Measurements from ENCODE around the gene IMP3.
"Not testable (repeated sequence)": the region's sequence is repeated elsewhere in the genome, so short reads cannot be mapped to it uniquely, and the experiment has no call there.

Gene IMP3

GRCh38 chr15:75683646-75684312, 43.8 kb upstream of the IMP3 start:
- no CpG with 5 or more reads among the region's 14 CpGs for WGBS (ENCODE audit: extremely low coverage, insufficient coverage, insufficient read length)
- not testable (repeated sequence) for H3K79me2 ChIP-seq (ENCODE audit: control insufficient read depth, insufficient read depth, low read length, poor library complexity); H3K27me3 ChIP-seq (ENCODE audit: insufficient read depth, low read length); H3K18ac ChIP-seq (ENCODE audit: low read length); H2BK12ac ChIP-seq (ENCODE audit: low read length); H4K8ac ChIP-seq (ENCODE audit: low read depth, low read length); H3K4me1 ChIP-seq (ENCODE audit: control insufficient read depth in 1 of 2, insufficient read depth in 2 of 2, low read length in 2 of 2); H3K79me1 ChIP-seq (ENCODE audit: low read length); H2BK5ac ChIP-seq (ENCODE audit: low read depth, low read length, poor library complexity); H2BK120ac ChIP-seq (ENCODE audit: insufficient read depth, low read length, poor library complexity); H3K36me3 ChIP-seq (ENCODE audit: control insufficient read depth in 1 of 2, insufficient read depth in 2 of 2, low read length in 2 of 2); H3K4me2 ChIP-seq (ENCODE audit: low read length); H2AK5ac ChIP-seq (ENCODE audit: low read length); H3K14ac ChIP-seq (ENCODE audit: low read length); H2AFZ ChIP-seq (ENCODE audit: insufficient read depth, low read length, poor library complexity); H3K9me3 ChIP-seq (ENCODE audit: insufficient read depth, low read depth, low read length); H3K4ac ChIP-seq (ENCODE audit: low read depth, low read length); H3K9ac ChIP-seq (ENCODE audit: low read length); H3K23ac ChIP-seq (ENCODE audit: low read length); H3K27ac ChIP-seq (ENCODE audit: low read depth, low read length); H4K91ac ChIP-seq (ENCODE audit: low read depth, low read length)
- H4K12ac ChIP-seq (ENCODE audit: low read depth, low read length): peak overlapping the region; percentile 26
- peak overlapping the region; percentile 1 for H3K4me3 ChIP-seq (ENCODE audit: low read depth, low read length)
- DNase-seq: peak; percentile 54 to 69

- WGBS (ENCODE audit: extremely low coverage, insufficient coverage, insufficient read length): no CpG with 5 or more reads among the region's 40 CpGs
- no peaks in the 10 kb centered on the region for H3K36me3 ChIP-seq (ENCODE audit: control insufficient read depth in 1 of 2, insufficient read depth in 2 of 2, low read length in 2 of 2)
These were observed 42.4 kb upstream of the IMP3 start for GRCh38 chr15:75682181-75683135.

GRCh38 chr15:75680007-75680789, 40.2 kb upstream of the IMP3 start:
- H2BK12ac ChIP-seq (ENCODE audit: low read length): no peak overlapping the region
- no peak overlapping the region for H4K8ac ChIP-seq (ENCODE audit: low read depth, low read length)
- H3K4me3 ChIP-seq (ENCODE audit: low read depth, low read length): no peak overlapping the region
- WGBS (ENCODE audit: extremely low coverage, insufficient coverage, insufficient read length): no CpG with 5 or more reads among the region's 11 CpGs
- no peak overlapping the region for H2AFZ ChIP-seq (ENCODE audit: insufficient read depth, low read length, poor library complexity)
- H2BK5ac ChIP-seq (ENCODE audit: low read depth, low read length, poor library complexity): no peak overlapping the region
- no peak for DNase-seq
- H2AK5ac ChIP-seq (ENCODE audit: low read length): no peak overlapping the region
- H3K4ac ChIP-seq (ENCODE audit: low read depth, low read length): no peak overlapping the region
- H4K91ac ChIP-seq (ENCODE audit: low read depth, low read length): no peak overlapping the region
- no peaks in the 10 kb centered on the region for H3K4me1 ChIP-seq (ENCODE audit: control insufficient read depth in 1 of 2, insufficient read depth in 2 of 2, low read length in 2 of 2)
- no peak overlapping the region for H3K4me2 ChIP-seq (ENCODE audit: low read length)
- H3K23ac ChIP-seq (ENCODE audit: low read length): no peak overlapping the region
- no peaks in the 10 kb centered on the region for H3K79me2 ChIP-seq (ENCODE audit: control insufficient read depth, insufficient read depth, low read length, poor library complexity)
- H3K14ac ChIP-seq (ENCODE audit: low read length): no peak overlapping the region
- no peak overlapping the region for H4K12ac ChIP-seq (ENCODE audit: low read depth, low read length)
- no peaks in the 10 kb centered on the region for H3K27me3 ChIP-seq (ENCODE audit: insufficient read depth, low read length)
- H3K36me3 ChIP-seq (ENCODE audit: control insufficient read depth in 1 of 2, insufficient read depth in 2 of 2, low read length in 2 of 2): no peaks in the 10 kb centered on the region
- H3K27ac ChIP-seq (ENCODE audit: low read depth, low read length): no peak overlapping the region
- H3K18ac ChIP-seq (ENCODE audit: low read length): no peak overlapping the region
- no peak overlapping the region for H2BK120ac ChIP-seq (ENCODE audit: insufficient read depth, low read length, poor library complexity)
- no peaks in the 10 kb centered on the region for H3K79me1 ChIP-seq (ENCODE audit: low read length)
- no peak overlapping the region for H3K9ac ChIP-seq (ENCODE audit: low read length)
- H3K9me3 ChIP-seq (ENCODE audit: insufficient read depth, low read depth, low read length): no peaks in the 10 kb centered on the region

More at GRCh38 chr15:75682181-75683135, 42.4 kb upstream of the IMP3 start:
- Histone ChIP-seq H3K9me3 (ENCODE audit: insufficient read depth, low read depth, low read length) (peaks cover 3% of the 10 kb centered on the region), H3K27me3 (ENCODE audit: insufficient read depth, low read length) (no peaks in the 10 kb centered on the region), H3K79me2 (ENCODE audit: control insufficient read depth, insufficient read depth, low read length, poor library complexity) (no peaks in the 10 kb centered on the region), H4K91ac (ENCODE audit: low read depth, low read length) (no peak overlapping the region), H2AK5ac (ENCODE audit: low read length) (peak overlapping the region; percentile 70), H3K4ac (ENCODE audit: low read depth, low read length) (no peak overlapping the region), H2BK120ac (ENCODE audit: insufficient read depth, low read length, poor library complexity) (no peak overlapping the region), H3K79me1 (ENCODE audit: low read length) (no peaks in the 10 kb centered on the region), H3K18ac (ENCODE audit: low read length) (no peak overlapping the region), H3K23ac (ENCODE audit: low read length) (no peak overlapping the region), H4K8ac (ENCODE audit: low read depth, low read length) (no peak overlapping the region), H2BK12ac (ENCODE audit: low read length) (no peak overlapping the region), H3K4me2 (ENCODE audit: low read length) (no peak overlapping the region), H3K27ac (ENCODE audit: low read depth, low read length) (no peak overlapping the region), H3K4me3 (ENCODE audit: low read depth, low read length) (no peak overlapping the region), H2AFZ (ENCODE audit: insufficient read depth, low read length, poor library complexity) (no peak overlapping the region), H3K14ac (ENCODE audit: low read length) (no peak overlapping the region), H4K12ac (ENCODE audit: low read depth, low read length) (no peak overlapping the region), H3K4me1 (ENCODE audit: control insufficient read depth in 1 of 2, insufficient read depth in 2 of 2, low read length in 2 of 2) (no peaks in the 10 kb centered on the region), H3K9ac (ENCODE audit: low read length) (no peak overlapping the region), H2BK5ac (ENCODE audit: low read depth, low read length, poor library complexity) (no peak overlapping the region)
- no peak for DNase-seq

- not testable (repeated sequence) for H2BK5ac ChIP-seq (ENCODE audit: low read depth, low read length, poor library complexity); DNase-seq; H3K9ac ChIP-seq (ENCODE audit: low read length); H3K23ac ChIP-seq (ENCODE audit: low read length); H3K4me2 ChIP-seq (ENCODE audit: low read length); H3K9me3 ChIP-seq (ENCODE audit: insufficient read depth, low read depth, low read length); H2BK12ac ChIP-seq (ENCODE audit: low read length); H3K4me3 ChIP-seq (ENCODE audit: low read depth, low read length); H3K14ac ChIP-seq (ENCODE audit: low read length); H2AK5ac ChIP-seq (ENCODE audit: low read length); H3K79me2 ChIP-seq (ENCODE audit: control insufficient read depth, insufficient read depth, low read length, poor library complexity); H3K4ac ChIP-seq (ENCODE audit: low read depth, low read length); H3K27ac ChIP-seq (ENCODE audit: low read depth, low read length); H2BK120ac ChIP-seq (ENCODE audit: insufficient read depth, low read length, poor library complexity); H3K27me3 ChIP-seq (ENCODE audit: insufficient read depth, low read length); H3K18ac ChIP-seq (ENCODE audit: low read length); H2AFZ ChIP-seq (ENCODE audit: insufficient read depth, low read length, poor library complexity); H4K8ac ChIP-seq (ENCODE audit: low read depth, low read length); H3K4me1 ChIP-seq (ENCODE audit: control insufficient read depth in 1 of 2, insufficient read depth in 2 of 2, low read length in 2 of 2); H3K79me1 ChIP-seq (ENCODE audit: low read length); H4K12ac ChIP-seq (ENCODE audit: low read depth, low read length); H4K91ac ChIP-seq (ENCODE audit: low read depth, low read length); H3K36me3 ChIP-seq (ENCODE audit: control insufficient read depth in 1 of 2, insufficient read depth in 2 of 2, low read length in 2 of 2)
- no CpG with 5 or more reads among the region's 6 CpGs for WGBS (ENCODE audit: extremely low coverage, insufficient coverage, insufficient read length)
These were observed 38.3 kb upstream of the IMP3 start for GRCh38 chr15:75678324-75678690.

Data from trophoblast cell (in vitro differentiated cells and primary cell).